Neural crest cell (in vitro differentiated cells): ENCODE data around the gene GALT. TPM values are rescaled to one million over a fixed set of nuclear protein-coding genes. Genes with fewer than 3 reads are reported as not detected.

Experiments used
- DNase-seq: peaks from one replicate; pipeline ENCODE4 v3.0.0; 2021; ENCODE audit warnings: low read depth, mixed read lengths, low spot score
- H3K27ac Mint-ChIP-seq: one replicate; pipeline ENCODE4 v1.8.0; 2021; ENCODE audit warnings: mild to moderate bottlenecking, mixed read lengths; ENCODE audit not compliant: unreplicated experiment
- H3K27me3 Mint-ChIP-seq: 2 replicates; pipeline ENCODE4 v1.8.0; 2021; ENCODE audit warnings: low read depth, mild to moderate bottlenecking, mixed read lengths
- H3K36me3 Mint-ChIP-seq: 2 replicates; pipeline ENCODE4 v1.8.0; 2021; ENCODE audit warnings: low read depth, mild to moderate bottlenecking, mixed read lengths
- H3K4me1 Mint-ChIP-seq: 2 replicates; pipeline ENCODE4 v1.8.0; 2021; ENCODE audit warnings: mixed read lengths
- H3K4me3 Mint-ChIP-seq: one replicate; pipeline ENCODE4 v1.8.0; 2021; ENCODE audit warnings: mild to moderate bottlenecking, mixed read lengths
- H3K9me3 Mint-ChIP-seq: 2 replicates; pipeline ENCODE4 v1.8.0; 2021; ENCODE audit warnings: mixed read lengths
- CTCF ChIP-seq: fragments of 200-600 bp; sonication (generic); conservative IDR thresholded peaks from 2 replicates; pipeline ENCODE4 v1.5.0; 2021; ENCODE audit warnings: antibody characterized with exemption, mild to moderate bottlenecking
- total RNA-seq: library from RNA; stranded (reverse); gene quantifications from 2 replicates; pipeline ENCODE4 v1.2.1, GENCODE V29; 2021

The GALT gene
- total RNA-seq, 1 donor from 2014 or later = 51.8 TPM

DNA sequence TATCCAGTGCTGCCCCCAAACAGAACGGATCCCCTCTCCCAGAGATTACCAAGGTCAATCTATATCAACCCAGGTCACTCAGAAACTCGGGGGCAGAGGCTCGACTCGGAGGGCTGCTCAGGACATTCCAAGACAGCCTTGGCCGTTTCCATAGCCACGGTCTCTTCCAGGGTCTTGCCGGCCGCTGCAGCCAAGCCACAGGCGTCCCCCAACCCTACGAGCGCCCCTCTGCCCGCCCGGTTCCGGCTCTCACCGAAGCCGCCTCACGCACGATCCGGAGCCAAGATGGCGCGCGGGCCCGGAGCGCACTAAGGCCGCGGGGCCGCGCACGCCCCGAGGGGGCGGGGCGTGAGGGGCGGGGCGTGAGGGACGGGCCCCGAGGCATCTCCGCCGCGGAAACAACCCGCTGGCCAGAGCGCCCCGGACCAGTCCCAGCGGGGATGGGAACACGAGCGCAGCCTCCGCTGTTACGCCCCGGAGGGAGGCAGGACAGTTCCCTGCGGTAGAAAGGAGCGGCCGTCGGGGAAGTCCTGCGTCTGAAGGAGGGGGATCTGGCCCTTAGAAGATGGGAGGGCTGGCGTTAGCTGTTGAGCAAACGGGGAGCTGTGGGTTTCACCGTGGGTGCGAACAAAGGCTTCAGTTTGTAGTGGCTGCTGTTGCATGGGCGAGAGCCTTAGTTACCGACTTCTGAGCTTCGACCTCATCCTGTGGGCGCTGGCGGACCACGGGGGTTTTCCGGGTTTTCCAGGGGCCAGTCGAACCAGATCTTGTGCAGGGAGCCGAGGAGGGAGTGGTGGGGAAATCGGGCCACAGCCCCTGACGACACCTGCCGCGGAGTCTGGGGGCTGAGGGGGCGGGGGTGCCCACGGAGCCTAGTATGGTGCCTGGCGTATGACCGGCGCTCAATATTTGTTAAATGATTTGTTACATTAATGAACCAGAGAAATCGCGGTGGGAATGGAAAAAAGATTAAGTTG lies 34.4 kb upstream of the GALT start, which contains the start of gene RPP25L:
TSS of gene RPP25L (minus strand) at position 287 of the 977 bp plus-strand sequence. CDS start 801 bp downstream, outside the sequence.
- no peaks in the 10 kb centered on the region for H3K27me3 Mint-ChIP-seq
- no peaks in the 10 kb centered on the region for H3K9me3 Mint-ChIP-seq
- H3K27ac Mint-ChIP-seq = peak within 1 kb of the TSS; percentile 96
- H3K36me3 Mint-ChIP-seq = no peaks in the 10 kb centered on the region
- H3K4me3 Mint-ChIP-seq = peak within 1 kb of the TSS; percentile 94
- DNase-seq = peak; percentile 75
- TF ChIP-seq CTCF = no peak
- H3K4me1 Mint-ChIP-seq = peaks cover 27% of the 10 kb centered on the region

DNA sequence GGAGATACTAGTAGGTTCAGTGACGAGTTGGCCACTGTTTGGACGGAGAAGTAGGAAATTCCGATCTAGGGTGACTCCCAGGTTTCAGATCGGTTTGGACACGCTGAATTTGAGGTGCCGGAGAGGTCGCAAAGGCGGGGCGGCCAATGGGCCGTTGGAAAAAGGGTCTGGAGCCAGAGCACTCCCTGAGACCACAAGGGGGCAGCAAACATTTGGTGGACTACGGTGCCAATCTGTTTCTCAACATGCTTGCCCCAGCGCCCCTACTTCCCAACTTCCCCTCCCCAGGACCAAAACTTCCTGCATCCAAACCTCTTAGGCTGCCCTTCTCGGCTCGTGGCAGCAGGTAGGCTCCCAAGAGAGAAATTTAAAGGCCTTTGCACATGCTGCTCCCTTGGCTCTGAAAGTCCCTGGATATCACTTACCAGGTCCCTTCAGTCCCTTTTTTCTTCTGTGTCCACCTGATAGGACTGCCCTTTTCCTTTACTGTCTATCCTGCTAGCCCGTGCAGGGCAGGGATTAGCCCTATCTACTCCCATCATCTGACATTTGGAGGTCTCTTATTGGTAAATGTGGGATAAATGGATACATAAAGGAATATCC lies 33.6 kb upstream of the GALT start:
- Mint-ChIP-seq H3K27me3 (no peaks in the 10 kb centered on the region), H3K9me3 (no peaks in the 10 kb centered on the region), H3K4me3 (peak overlapping the region; percentile 94), H3K27ac (peak overlapping the region; percentile 78), H3K36me3 (no peaks in the 10 kb centered on the region), H3K4me1 (peaks cover 27% of the 10 kb centered on the region)
- peak; percentile 81 for DNase-seq
- peak; percentile 90 for TF ChIP-seq CTCF

GRCh38 chr9:34615132-34615531 lies 31.3 kb upstream of the GALT start:
- peak overlapping the region; percentile 56 for H3K4me3 Mint-ChIP-seq
- H3K27me3 Mint-ChIP-seq = no peaks in the 10 kb centered on the region
- H3K9me3 Mint-ChIP-seq = no peaks in the 10 kb centered on the region
- H3K4me1 Mint-ChIP-seq = peaks cover 36% of the 10 kb centered on the region
- no peaks in the 10 kb centered on the region for H3K36me3 Mint-ChIP-seq
- H3K27ac Mint-ChIP-seq = no peak overlapping the region
- DNase-seq = no peak
- TF ChIP-seq CTCF = no peak

DNA sequence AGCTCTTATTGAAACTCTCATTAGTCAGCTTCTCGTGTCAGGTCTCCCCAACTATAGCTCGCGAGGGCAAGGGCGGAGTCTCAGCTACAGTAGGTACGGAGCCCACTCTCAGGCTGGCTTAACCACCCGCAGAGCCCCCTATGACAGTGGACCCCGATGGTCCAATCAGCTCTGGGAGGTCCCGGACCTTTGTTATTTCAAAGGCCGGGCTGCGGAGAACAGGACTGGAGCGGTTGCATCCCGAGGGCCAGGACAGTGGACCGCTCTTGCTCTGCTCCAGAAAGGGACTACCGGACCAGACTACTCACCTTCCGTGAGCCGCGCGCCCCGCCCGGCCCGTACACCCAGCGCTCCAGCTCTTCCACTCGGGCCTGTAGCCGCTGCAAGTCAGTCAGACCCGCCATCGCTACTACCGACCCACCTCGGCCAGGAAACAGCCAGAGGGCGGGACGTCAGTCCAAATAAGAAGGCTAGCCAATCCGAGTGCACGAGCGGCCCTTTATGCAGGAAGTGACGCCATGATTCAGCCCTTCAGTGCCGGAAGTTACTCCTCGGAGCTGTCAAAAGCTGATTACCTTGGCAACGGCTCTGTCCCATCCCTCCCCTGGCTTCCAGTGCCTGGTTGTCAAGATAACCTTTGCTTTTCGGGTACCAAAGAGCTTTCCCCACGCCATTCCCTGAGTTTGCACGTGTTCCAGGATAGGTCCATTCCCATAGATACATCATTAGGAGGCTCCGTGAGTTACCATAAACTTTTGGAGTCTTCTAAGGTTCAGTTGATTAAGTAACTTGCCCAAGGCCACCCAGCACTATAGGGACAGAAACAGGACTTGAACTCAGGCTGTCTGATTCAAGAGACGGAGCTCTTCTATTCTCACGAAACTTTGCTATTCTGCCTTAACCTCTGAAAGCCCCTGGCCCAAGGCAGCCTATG lies 26.1 kb upstream of the GALT start, which contains the start of gene DCTN3:
TSS of gene DCTN3 (minus strand) at position 435 of the 934 bp plus-strand sequence. CDS start at position 404, 31 bp downstream.
- no peaks in the 10 kb centered on the region for H3K36me3 Mint-ChIP-seq
- peaks cover 18% of the 10 kb centered on the region for H3K27me3 Mint-ChIP-seq
- H3K9me3 Mint-ChIP-seq = peaks cover 2% of the 10 kb centered on the region
- peak; percentile 81 for DNase-seq
- peak within 1 kb of the TSS; percentile 61 for H3K27ac Mint-ChIP-seq
- H3K4me3 Mint-ChIP-seq = peak within 1 kb of the TSS; percentile 96
- peaks cover 18% of the 10 kb centered on the region for H3K4me1 Mint-ChIP-seq
- no peak for TF ChIP-seq CTCF
